Measurements from ENCODE around the gene CTBS. TPM values are rescaled to one million over a fixed set of nuclear protein-coding genes. Genes with fewer than 3 reads are reported as not detected.
"Not testable (repeated sequence)": the region's sequence is repeated elsewhere in the genome, so short reads cannot be mapped to it uniquely, and the experiment has no call there.

The CTBS gene
- total and polyA plus RNA-seq, 5 experiments from 2014 or later: 16.3 to 21.1 (median 18.2) TPM

- H3K27ac Mint-ChIP-seq: no peak overlapping the region
- DNase-seq (no peak), ATAC-seq (no peak)
- H3K4me3 Mint-ChIP-seq: no peak overlapping the region
- POLR2A ChIA-PET: interaction anchor here (1.4 kb wide), 1 partner anchor 31 kb away, joined by 4 read pairs; the partner anchor contains the start of gene CTBS
- peaks cover 0 to 1% (median 0%) of the 10 kb centered on the region in 5 donors for H3K27me3 Mint-ChIP-seq
- H3K4me1 Mint-ChIP-seq: peaks cover 0 to 3% (median 0%) of the 10 kb centered on the region in 4 donors
- H3K9me3 Mint-ChIP-seq: peaks cover 0 to 41% (median 29%) of the 10 kb centered on the region in 9 donors
- peaks cover 0 to 41% (median 34%) of the 10 kb centered on the region in 3 donors for H3K36me3 Mint-ChIP-seq
Measured at GRCh38 chr1:84605157-84605556, 30.9 kb upstream of the CTBS start.

GRCh38 chr1:84603941-84604830 is 29.9 kb upstream of the CTBS start:
- Mint-ChIP-seq H3K36me3 (peaks cover 0 to 41% (median 34%) of the 10 kb centered on the region in 3 donors), H3K4me3 (no peak overlapping the region), H3K4me1 (peaks cover 0 to 6% (median 2%) of the 10 kb centered on the region in 4 donors), H3K27ac (peak overlapping the region in 1 of 10 donors; percentile 11), H3K27me3 (peaks cover 0 to 1% (median 0%) of the 10 kb centered on the region in 5 donors), H3K9me3 (peaks cover 0 to 41% (median 29%) of the 10 kb centered on the region in 9 donors)
- no peak for DNase-seq
- POLR2A ChIA-PET: no interaction called here
- no peak for ATAC-seq

GRCh38 chr1:84603223-84603622 is 29.0 kb upstream of the CTBS start:
- H3K4me1 Mint-ChIP-seq: peaks cover 0 to 8% (median 2%) of the 10 kb centered on the region in 4 donors
- ATAC-seq (no peak), DNase-seq (no peak)
- no peak overlapping the region for H3K4me3 Mint-ChIP-seq
- POLR2A ChIA-PET: no interaction called here
- H3K27ac Mint-ChIP-seq: peak overlapping the region in 5 of 10 donors; percentile 11 to 70 (median 37)
- peaks cover 0 to 41% (median 34%) of the 10 kb centered on the region in 3 donors for H3K36me3 Mint-ChIP-seq
- peaks cover 0 to 41% (median 29%) of the 10 kb centered on the region in 9 donors for H3K9me3 Mint-ChIP-seq
- peaks cover 0 to 1% (median 0%) of the 10 kb centered on the region in 5 donors for H3K27me3 Mint-ChIP-seq

- POLR2A ChIA-PET: interaction anchor here (2.0 kb wide), 1 partner anchor 11 kb away, joined by 6 read pairs; no protein-coding TSS in a partner anchor
- Mint-ChIP-seq H3K9me3 (peaks cover 0 to 29% (median 20%) of the 10 kb centered on the region in 9 donors), H3K27ac (peak overlapping the region in 1 of 10 donors; percentile 52), H3K36me3 (peaks cover 0 to 30% (median 25%) of the 10 kb centered on the region in 3 donors), H3K4me3 (no peak overlapping the region), H3K4me1 (peaks cover 0 to 8% (median 2%) of the 10 kb centered on the region in 4 donors), H3K27me3 (peaks cover 0 to under 1% (median 0%) of the 10 kb centered on the region in 5 donors)
- ATAC-seq (no peak), DNase-seq (no peak)
Measured at GRCh38 chr1:84600796-84601195, 26.6 kb upstream of the CTBS start.

- H3K27ac Mint-ChIP-seq: peak overlapping the region in 3 of 10 donors; percentile 2 to 62 (median 52)
- H3K36me3 Mint-ChIP-seq: peaks cover 0 to 14% (median 8%) of the 10 kb centered on the region in 3 donors
- no peak for ATAC-seq
- H3K27me3 Mint-ChIP-seq: no peaks in the 10 kb centered on the region
- peaks cover 0 to 14% (median 3%) of the 10 kb centered on the region in 9 donors for H3K9me3 Mint-ChIP-seq
- no peak for DNase-seq
- POLR2A ChIA-PET: no interaction called here
- no peak overlapping the region for H3K4me3 Mint-ChIP-seq
- H3K4me1 Mint-ChIP-seq: peaks cover 0 to 8% (median 2%) of the 10 kb centered on the region in 4 donors
Measured at GRCh38 chr1:84598846-84599741, 24.9 kb upstream of the CTBS start.

- Mint-ChIP-seq H3K9me3 (peaks cover 0 to 7% (median 0%) of the 10 kb centered on the region in 9 donors), H3K27ac (no peak overlapping the region), H3K27me3 (peaks cover 0 to under 1% (median 0%) of the 10 kb centered on the region in 5 donors), H3K36me3 (peaks cover 0 to 7% (median 3%) of the 10 kb centered on the region in 3 donors), H3K4me1 (peaks cover 0 to 8% (median 2%) of the 10 kb centered on the region in 4 donors), H3K4me3 (no peak overlapping the region)
- POLR2A ChIA-PET: no interaction called here
- ATAC-seq: no peak
- no peak for DNase-seq
Measured at GRCh38 chr1:84598418-84598817, 24.2 kb upstream of the CTBS start.

GRCh38 chr1:84597011-84597410 is 22.8 kb upstream of the CTBS start:
- H3K27ac Mint-ChIP-seq: no peak overlapping the region
- peaks cover 0 to 8% (median 0%) of the 10 kb centered on the region in 4 donors for H3K4me1 Mint-ChIP-seq
- H3K36me3 Mint-ChIP-seq: peaks cover 0 to under 1% (median under 1%) of the 10 kb centered on the region in 3 donors
- peaks cover 0 to 6% (median 2%) of the 10 kb centered on the region in 9 donors for H3K9me3 Mint-ChIP-seq
- ATAC-seq (no peak), DNase-seq (no peak)
- no peak overlapping the region for H3K4me3 Mint-ChIP-seq
- POLR2A ChIA-PET: no interaction called here
- peaks cover 0 to 7% (median 0%) of the 10 kb centered on the region in 5 donors for H3K27me3 Mint-ChIP-seq

GRCh38 chr1:84594959-84595358 is 20.7 kb upstream of the CTBS start:
- H3K9me3 Mint-ChIP-seq, DNase-seq, ATAC-seq, H3K4me3 Mint-ChIP-seq, H3K27ac Mint-ChIP-seq, POLR2A ChIA-PET, H3K4me1 Mint-ChIP-seq, H3K36me3 Mint-ChIP-seq: not testable (repeated sequence)
- peaks cover 0 to 15% (median 2%) of the 10 kb centered on the region in 5 donors for H3K27me3 Mint-ChIP-seq

- Mint-ChIP-seq H3K27ac (no peak overlapping the region), H3K4me1 (peaks cover 0 to 14% (median 1%) of the 10 kb centered on the region in 4 donors), H3K4me3 (no peak overlapping the region), H3K36me3 (peaks cover 0 to 9% (median 3%) of the 10 kb centered on the region in 3 donors), H3K9me3 (peaks cover 0 to 3% (median 0%) of the 10 kb centered on the region in 9 donors), H3K27me3 (peaks cover 6 to 36% (median 13%) of the 10 kb centered on the region in 5 donors)
- ATAC-seq (no peak), DNase-seq (no peak)
- POLR2A ChIA-PET: no interaction called here
Measured at GRCh38 chr1:84587099-84587498, 12.9 kb upstream of the CTBS start.

GRCh38 chr1:84585803-84586202 is 11.6 kb upstream of the CTBS start:
- Mint-ChIP-seq H3K27ac (no peak overlapping the region), H3K36me3 (peaks cover 0 to 4% (median 0%) of the 10 kb centered on the region in 3 donors), H3K27me3 (peaks cover 6 to 30% (median 10%) of the 10 kb centered on the region in 5 donors), H3K9me3 (peaks cover 0 to 3% (median 0%) of the 10 kb centered on the region in 9 donors), H3K4me1 (peaks cover 0 to 14% (median 1%) of the 10 kb centered on the region in 4 donors), H3K4me3 (no peak overlapping the region)
- ATAC-seq (no peak), DNase-seq (no peak)
- POLR2A ChIA-PET: interaction anchor here (0.6 to 1.7 kb wide), 3 partner anchors 12 to 421 kb away, joined by 4 to 7 read pairs (median 4); partner anchors contain the start of gene CTBS

- H3K36me3 Mint-ChIP-seq: no peaks in the 10 kb centered on the region
- POLR2A ChIA-PET: interaction anchor here (1.7 kb wide), 1 partner anchor 10 kb away, joined by 7 read pairs; the partner anchor contains the start of gene CTBS
- no peak overlapping the region for H3K4me3 Mint-ChIP-seq
- H3K4me1 Mint-ChIP-seq: peaks cover 0 to 14% (median 1%) of the 10 kb centered on the region in 4 donors
- ATAC-seq (no peak), DNase-seq (no peak)
- H3K27ac Mint-ChIP-seq: no peak overlapping the region
- no peaks in the 10 kb centered on the region for H3K9me3 Mint-ChIP-seq
- peaks cover 1 to 16% (median 6%) of the 10 kb centered on the region in 5 donors for H3K27me3 Mint-ChIP-seq
Measured at GRCh38 chr1:84584126-84584525, 9.9 kb upstream of the CTBS start.

GRCh38 chr1:84583648-84584047 is 9.4 kb upstream of the CTBS start:
- H3K27ac Mint-ChIP-seq: no peak overlapping the region
- no peaks in the 10 kb centered on the region for H3K9me3 Mint-ChIP-seq
- peaks cover 0 to 14% (median 1%) of the 10 kb centered on the region in 4 donors for H3K4me1 Mint-ChIP-seq
- no peaks in the 10 kb centered on the region for H3K36me3 Mint-ChIP-seq
- ATAC-seq (no peak), DNase-seq (no peak)
- POLR2A ChIA-PET: no interaction called here
- H3K4me3 Mint-ChIP-seq: no peak overlapping the region
- H3K27me3 Mint-ChIP-seq: peaks cover 1 to 16% (median 6%) of the 10 kb centered on the region in 5 donors

Measured in naive thymus-derived CD8-positive, alpha-beta T cell (primary cell).